ENCODE measurements around the gene NCCRP1.
"Not testable (repeated sequence)": the region's sequence is repeated elsewhere in the genome, so short reads cannot be mapped to it uniquely, and the experiment has no call there.

Gene NCCRP1

GRCh38 chr19:39211731-39212374 lies 15.1 kb downstream of the NCCRP1 start:
- no peak for DNase-seq

- peak; percentile 46 for DNase-seq
Observed at GRCh38 chr19:39212375-39212742, 15.6 kb downstream of the NCCRP1 start.

- DNase-seq: not testable (repeated sequence)
Observed at GRCh38 chr19:39215323-39215722, 18.6 kb downstream of the NCCRP1 start.

- no peak for DNase-seq
Observed at GRCh38 chr19:39217094-39217493, 20.3 kb downstream of the NCCRP1 start.

- no peak for DNase-seq
Observed at GRCh38 chr19:39218230-39219007, 21.7 kb downstream of the NCCRP1 start.

GRCh38 chr19:39219108-39219507 lies 22.3 kb downstream of the NCCRP1 start:
- DNase-seq: not testable (repeated sequence)

- DNase-seq: no peak
Observed at GRCh38 chr19:39223703-39224279, 27.0 kb downstream of the NCCRP1 start.

GRCh38 chr19:39224910-39225309 lies 28.1 kb downstream of the NCCRP1 start:
- no peak for DNase-seq

- no peak for DNase-seq
Observed at GRCh38 chr19:39230096-39230764, 33.5 kb downstream of the NCCRP1 start.

GRCh38 chr19:39232708-39233107 lies 35.9 kb downstream of the NCCRP1 start:
- no peak for DNase-seq

GRCh38 chr19:39236527-39236926 lies 39.8 kb downstream of the NCCRP1 start:
- no peak for DNase-seq

- DNase-seq: no peak
Observed at GRCh38 chr19:39237200-39238184, 40.7 kb downstream of the NCCRP1 start.

- DNase-seq: no peak
Observed at GRCh38 chr19:39238209-39238608, 41.4 kb downstream of the NCCRP1 start.

- DNase-seq: no peak
Observed at GRCh38 chr19:39238944-39239343, 42.2 kb downstream of the NCCRP1 start.

GRCh38 chr19:39240421-39240820 lies 43.7 kb downstream of the NCCRP1 start:
- DNase-seq: no peak

- DNase-seq: not testable (repeated sequence)
Observed at GRCh38 chr19:39243741-39244140, 47.0 kb downstream of the NCCRP1 start.

- not testable (repeated sequence) for DNase-seq
Observed at GRCh38 chr19:39244410-39245100, 47.8 kb downstream of the NCCRP1 start, which contains the start of gene IFNL3. TSS of gene IFNL3 (minus strand) at chr19:39245006. CDS start at chr19:39244967, 39 bp downstream.

- not testable (repeated sequence) for DNase-seq
Observed at GRCh38 chr19:39245166-39245565, 48.4 kb downstream of the NCCRP1 start.

- DNase-seq: no peak
Observed at GRCh38 chr19:39246951-39247669, 50.3 kb downstream of the NCCRP1 start.
